8988T (cell line): Measurements from ENCODE around the gene SSH3.
A peak's percentile ranks its signal among the peaks of the same experiment; 100 is the strongest.

Source experiments
- DNase-seq: peaks from one replicate; pipeline ENCODE4 v3.0.0; 2011

The SSH3 gene

GRCh38 chr11:67280341-67280787 is 23.0 kb upstream of the SSH3 start:
- no peak for DNase-seq

- no peak for DNase-seq
Measured at GRCh38 chr11:67280788-67281551, 22.4 kb upstream of the SSH3 start.

GRCh38 chr11:67281552-67282150 is 21.7 kb upstream of the SSH3 start:
- DNase-seq: no peak

GRCh38 chr11:67282155-67282875 is 21.0 kb upstream of the SSH3 start:
- no peak for DNase-seq

- no peak for DNase-seq
Measured at GRCh38 chr11:67282876-67283371, 20.4 kb upstream of the SSH3 start.

GRCh38 chr11:67283481-67283963 is 19.8 kb upstream of the SSH3 start:
- DNase-seq: no peak

- DNase-seq: no peak
Measured at GRCh38 chr11:67284811-67285540, 18.4 kb upstream of the SSH3 start.

- no peak for DNase-seq
Measured at GRCh38 chr11:67285541-67286498, 17.5 kb upstream of the SSH3 start.

GRCh38 chr11:67286621-67287333 is 16.6 kb upstream of the SSH3 start:
- no peak for DNase-seq

GRCh38 chr11:67287355-67288197 is 15.8 kb upstream of the SSH3 start:
- DNase-seq: no peak

GRCh38 chr11:67288198-67288451 is 15.2 kb upstream of the SSH3 start:
- no peak for DNase-seq

- peak; percentile 98 for DNase-seq
Measured at GRCh38 chr11:67288452-67289225, 14.7 kb upstream of the SSH3 start.

GRCh38 chr11:67289226-67289650 is 14.1 kb upstream of the SSH3 start, which contains the start of gene ANKRD13D:
Gene ANKRD13D (plus strand): TSS chr11:67289303. CDS start chr11:67289461, 158 bp downstream.
- no peak for DNase-seq

- no peak for DNase-seq
Measured at GRCh38 chr11:67289651-67290479, 13.5 kb upstream of the SSH3 start.

- no peak for DNase-seq
Measured at GRCh38 chr11:67290801-67291200, 12.5 kb upstream of the SSH3 start.

- no peak for DNase-seq
Measured at GRCh38 chr11:67291481-67292381, 11.6 kb upstream of the SSH3 start.

- no peak for DNase-seq
Measured at GRCh38 chr11:67292671-67293070, 10.7 kb upstream of the SSH3 start.
